ENCODE measurements around the gene RAPGEF1. TPM values are rescaled to one million over a fixed set of nuclear protein-coding genes. Genes with fewer than 3 reads are reported as not detected.

RAPGEF1 gene
- total RNA-seq, 1 donor from 2014 or later = 33.3 TPM

DNA sequence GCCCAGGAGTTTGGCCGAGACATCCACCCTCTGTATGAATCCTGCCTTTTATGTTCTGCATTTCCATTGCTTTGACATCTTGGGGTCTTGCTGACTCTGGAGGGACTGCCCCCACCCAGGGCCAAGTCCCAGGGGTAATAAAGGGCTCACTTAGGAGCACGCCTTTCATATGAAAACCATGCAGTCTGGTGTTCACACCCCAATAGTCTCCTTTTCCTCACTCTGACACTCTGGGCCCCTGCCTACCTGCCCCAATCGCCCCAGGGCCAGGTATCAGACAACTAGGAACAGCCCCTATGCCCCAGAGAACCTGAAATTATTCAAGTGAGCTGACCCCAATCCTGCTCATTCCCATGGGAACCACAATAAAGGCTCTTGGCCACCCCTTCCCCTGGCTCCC lies 33.1 kb upstream of the RAPGEF1 start:
- Mint-ChIP-seq H3K27ac (no peak overlapping the region), H3K4me1 (no peaks in the 10 kb centered on the region), H3K9me3 (no peaks in the 10 kb centered on the region), H3K27me3 (ENCODE audit: insufficient read depth, low read depth) (peaks cover 18% of the 10 kb centered on the region), H3K36me3 (no peaks in the 10 kb centered on the region), H3K4me3 (no peak overlapping the region)
- Histone ChIP-seq H2AFZ (replicated peaks) (no peak overlapping the region), H3F3A (ENCODE audit: low read depth) (no peaks in the 10 kb centered on the region), H3K79me2 (ENCODE audit: low read depth) (no peaks in the 10 kb centered on the region), H3K9ac (no peak overlapping the region), H3K27me3 (no peaks in the 10 kb centered on the region), H3K36me3 (no peaks in the 10 kb centered on the region), H3K4me3 (no peak overlapping the region), H3K4me1 (no peaks in the 10 kb centered on the region), H3K9me3 (ENCODE audit: low read depth) (no peaks in the 10 kb centered on the region), H3K27ac (no peak overlapping the region), H4K20me1 (ENCODE audit: low read depth) (peaks cover 24% of the 10 kb centered on the region), H3K4me2 (no peak overlapping the region)
- no peak for TF ChIP-seq EZH2 (IDR thresholded peaks at IDR 0.05)
- no peak for TF ChIP-seq EZH2phosphoT487 (IDR thresholded peaks at IDR 0.05)
- TF ChIP-seq, protein P1, sequence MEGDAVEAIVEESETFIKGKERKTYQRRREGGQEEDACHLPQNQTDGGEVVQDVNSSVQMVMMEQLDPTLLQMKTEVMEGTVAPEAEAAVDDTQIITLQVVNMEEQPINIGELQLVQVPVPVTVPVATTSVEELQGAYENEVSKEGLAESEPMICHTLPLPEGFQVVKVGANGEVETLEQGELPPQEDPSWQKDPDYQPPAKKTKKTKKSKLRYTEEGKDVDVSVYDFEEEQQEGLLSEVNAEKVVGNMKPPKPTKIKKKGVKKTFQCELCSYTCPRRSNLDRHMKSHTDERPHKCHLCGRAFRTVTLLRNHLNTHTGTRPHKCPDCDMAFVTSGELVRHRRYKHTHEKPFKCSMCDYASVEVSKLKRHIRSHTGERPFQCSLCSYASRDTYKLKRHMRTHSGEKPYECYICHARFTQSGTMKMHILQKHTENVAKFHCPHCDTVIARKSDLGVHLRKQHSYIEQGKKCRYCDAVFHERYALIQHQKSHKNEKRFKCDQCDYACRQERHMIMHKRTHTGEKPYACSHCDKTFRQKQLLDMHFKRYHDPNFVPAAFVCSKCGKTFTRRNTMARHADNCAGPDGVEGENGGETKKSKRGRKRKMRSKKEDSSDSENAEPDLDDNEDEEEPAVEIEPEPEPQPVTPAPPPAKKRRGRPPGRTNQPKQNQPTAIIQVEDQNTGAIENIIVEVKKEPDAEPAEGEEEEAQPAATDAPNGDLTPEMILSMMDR (IDR thresholded peaks at IDR 0.05) = no peak
- no peak for DNase-seq (ENCODE audit: low spot score)

DNA sequence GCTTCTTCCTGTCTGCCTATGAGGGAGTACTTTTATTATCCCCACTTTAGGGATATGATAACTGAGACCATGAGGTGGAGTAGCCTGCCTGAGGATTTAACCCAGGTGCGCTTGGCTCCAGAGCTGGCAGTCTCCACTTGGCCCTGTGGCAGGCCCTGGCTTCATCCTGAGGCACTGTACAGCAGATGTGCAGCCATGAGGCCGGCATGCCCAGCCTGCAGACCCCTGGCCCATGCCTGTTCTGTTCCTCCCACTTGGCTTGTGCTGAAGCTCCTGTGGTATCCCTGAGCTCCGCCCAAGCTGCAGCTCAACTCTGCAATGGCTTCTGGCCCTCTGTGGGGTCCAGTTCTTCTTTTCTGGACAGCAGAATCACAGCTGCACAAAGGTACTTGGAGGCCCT lies 31.8 kb upstream of the RAPGEF1 start:
- Mint-ChIP-seq H3K27ac (no peak overlapping the region), H3K4me3 (no peak overlapping the region), H3K27me3 (ENCODE audit: insufficient read depth, low read depth) (peaks cover 21% of the 10 kb centered on the region), H3K4me1 (no peaks in the 10 kb centered on the region), H3K36me3 (no peaks in the 10 kb centered on the region), H3K9me3 (no peaks in the 10 kb centered on the region)
- Histone ChIP-seq H3K4me3 (no peak overlapping the region), H3K27ac (no peak overlapping the region), H3K79me2 (ENCODE audit: low read depth) (no peaks in the 10 kb centered on the region), H3K4me1 (no peaks in the 10 kb centered on the region), H3K27me3 (no peaks in the 10 kb centered on the region), H3K4me2 (no peak overlapping the region), H4K20me1 (ENCODE audit: low read depth) (peaks cover 24% of the 10 kb centered on the region), H2AFZ (replicated peaks) (no peak overlapping the region), H3K9me3 (ENCODE audit: low read depth) (no peaks in the 10 kb centered on the region), H3F3A (ENCODE audit: low read depth) (no peaks in the 10 kb centered on the region), H3K36me3 (no peaks in the 10 kb centered on the region), H3K9ac (no peak overlapping the region)
- DNase-seq (ENCODE audit: low spot score) = no peak
- no peak for TF ChIP-seq EZH2phosphoT487 (IDR thresholded peaks at IDR 0.05)
- TF ChIP-seq, protein P1 (IDR thresholded peaks at IDR 0.05) = no peak
- no peak for TF ChIP-seq EZH2 (IDR thresholded peaks at IDR 0.05)

DNA sequence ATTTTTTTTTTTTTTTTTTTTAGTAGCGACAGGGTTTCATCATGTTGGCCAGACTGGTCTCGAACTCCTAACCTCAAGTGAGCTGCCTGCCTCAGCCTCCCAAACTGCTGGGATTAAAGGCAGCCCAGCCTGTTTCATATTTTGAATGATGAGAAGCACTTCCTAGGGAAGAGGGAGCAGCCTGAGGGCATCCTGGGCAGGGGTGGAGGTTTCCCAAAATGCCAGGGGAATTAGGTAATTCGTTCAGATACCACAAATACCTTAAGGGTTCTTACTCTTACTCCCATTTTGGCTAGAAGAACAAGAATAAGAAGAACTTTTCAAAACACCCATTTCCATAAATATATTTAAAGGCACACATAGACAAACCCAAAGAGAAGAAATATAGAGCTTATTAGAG lies 29.5 kb upstream of the RAPGEF1 start:
- no peak overlapping the region for H3K27ac ChIP-seq
- H2AFZ ChIP-seq (replicated peaks) = no peak overlapping the region
- peaks cover 7% of the 10 kb centered on the region for H4K20me1 ChIP-seq (ENCODE audit: low read depth)
- no peaks in the 10 kb centered on the region for H3K4me1 ChIP-seq
- DNase-seq (ENCODE audit: low spot score) = no peak
- Mint-ChIP-seq H3K27me3 (ENCODE audit: insufficient read depth, low read depth) (peaks cover 28% of the 10 kb centered on the region), H3K27ac (no peak overlapping the region), H3K36me3 (no peaks in the 10 kb centered on the region), H3K4me1 (no peaks in the 10 kb centered on the region), H3K9me3 (no peaks in the 10 kb centered on the region), H3K4me3 (no peak overlapping the region)
- H3K4me2 ChIP-seq = no peak overlapping the region
- H3K36me3 ChIP-seq = no peaks in the 10 kb centered on the region
- TF ChIP-seq EZH2phosphoT487 (IDR thresholded peaks at IDR 0.05) = no peak
- TF ChIP-seq, protein P1 (IDR thresholded peaks at IDR 0.05) = no peak
- no peak for TF ChIP-seq EZH2 (IDR thresholded peaks at IDR 0.05)
- no peak overlapping the region for H3K4me3 ChIP-seq
- no peaks in the 10 kb centered on the region for H3K79me2 ChIP-seq (ENCODE audit: low read depth)
- H3K9me3 ChIP-seq (ENCODE audit: low read depth) = no peaks in the 10 kb centered on the region
- no peaks in the 10 kb centered on the region for H3F3A ChIP-seq (ENCODE audit: low read depth)
- H3K9ac ChIP-seq = no peak overlapping the region
- no peaks in the 10 kb centered on the region for H3K27me3 ChIP-seq
